ENCODE data around the gene PPT1.

PPT1 gene

GRCh38 chr1:40039757-40040510 lies 57.1 kb downstream of the PPT1 start (continued):
- TF ChIP-seq, protein P1, sequence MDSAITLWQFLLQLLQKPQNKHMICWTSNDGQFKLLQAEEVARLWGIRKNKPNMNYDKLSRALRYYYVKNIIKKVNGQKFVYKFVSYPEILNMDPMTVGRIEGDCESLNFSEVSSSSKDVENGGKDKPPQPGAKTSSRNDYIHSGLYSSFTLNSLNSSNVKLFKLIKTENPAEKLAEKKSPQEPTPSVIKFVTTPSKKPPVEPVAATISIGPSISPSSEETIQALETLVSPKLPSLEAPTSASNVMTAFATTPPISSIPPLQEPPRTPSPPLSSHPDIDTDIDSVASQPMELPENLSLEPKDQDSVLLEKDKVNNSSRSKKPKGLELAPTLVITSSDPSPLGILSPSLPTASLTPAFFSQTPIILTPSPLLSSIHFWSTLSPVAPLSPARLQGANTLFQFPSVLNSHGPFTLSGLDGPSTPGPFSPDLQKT (IDR thresholded peaks at IDR 0.05; ENCODE audit: borderline replicate concordance, low read depth, low read length), result no peak; the same call in 1 of the 2 replicates
- TF ChIP-seq ZXDB (tag by site-specific recombination; IDR thresholded peaks at IDR 0.05), result peak; percentile 60
- TF ChIP-seq, protein P2, sequence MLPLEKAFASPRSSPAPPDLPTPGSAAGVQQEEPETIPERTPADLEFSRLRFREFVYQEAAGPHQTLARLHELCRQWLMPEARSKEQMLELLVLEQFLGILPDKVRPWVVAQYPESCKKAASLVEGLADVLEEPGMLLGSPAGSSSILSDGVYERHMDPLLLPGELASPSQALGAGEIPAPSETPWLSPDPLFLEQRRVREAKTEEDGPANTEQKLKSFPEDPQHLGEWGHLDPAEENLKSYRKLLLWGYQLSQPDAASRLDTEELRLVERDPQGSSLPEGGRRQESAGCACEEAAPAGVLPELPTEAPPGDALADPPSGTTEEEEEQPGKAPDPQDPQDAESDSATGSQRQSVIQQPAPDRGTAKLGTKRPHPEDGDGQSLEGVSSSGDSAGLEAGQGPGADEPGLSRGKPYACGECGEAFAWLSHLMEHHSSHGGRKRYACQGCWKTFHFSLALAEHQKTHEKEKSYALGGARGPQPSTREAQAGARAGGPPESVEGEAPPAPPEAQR (tag by site-specific recombination; IDR thresholded peaks at IDR 0.05), result no peak
- TF ChIP-seq ZNF843 (tag by site-specific recombination; IDR thresholded peaks at IDR 0.05), result 0 out of 2 replicates have a peak, but pooled peaks have one; percentile 16
- TF ChIP-seq ZNF26 (tag by site-specific recombination; IDR thresholded peaks at IDR 0.05), result no peak
- TF ChIP-seq, protein P3, sequence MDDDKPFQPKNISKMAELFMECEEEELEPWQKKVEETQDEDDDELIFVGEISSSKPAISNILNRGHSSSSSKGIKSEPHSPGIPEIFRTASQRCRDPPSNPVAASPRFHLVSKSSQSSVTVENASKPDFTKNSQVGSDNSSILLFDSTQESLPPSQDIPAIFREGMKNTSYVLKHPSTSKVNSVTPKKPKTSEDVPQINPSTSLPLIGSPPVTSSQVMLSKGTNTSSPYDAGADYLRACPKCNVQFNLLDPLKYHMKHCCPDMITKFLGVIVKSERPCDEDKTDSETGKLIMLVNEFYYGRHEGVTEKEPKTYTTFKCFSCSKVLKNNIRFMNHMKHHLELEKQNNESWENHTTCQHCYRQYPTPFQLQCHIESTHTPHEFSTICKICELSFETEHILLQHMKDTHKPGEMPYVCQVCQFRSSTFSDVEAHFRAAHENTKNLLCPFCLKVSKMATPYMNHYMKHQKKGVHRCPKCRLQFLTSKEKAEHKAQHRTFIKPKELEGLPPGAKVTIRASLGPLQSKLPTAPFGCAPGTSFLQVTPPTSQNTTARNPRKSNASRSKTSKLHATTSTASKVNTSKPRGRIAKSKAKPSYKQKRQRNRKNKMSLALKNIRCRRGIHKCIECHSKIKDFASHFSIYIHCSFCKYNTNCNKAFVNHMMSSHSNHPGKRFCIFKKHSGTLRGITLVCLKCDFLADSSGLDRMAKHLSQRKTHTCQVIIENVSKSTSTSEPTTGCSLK (tag by site-specific recombination; IDR thresholded peaks at IDR 0.05), result no peak
- TF ChIP-seq ZNF529 (tag by site-specific recombination; IDR thresholded peaks at IDR 0.05; ENCODE audit: insufficient replicate concordance), result no peak
- TF ChIP-seq ZNF433 (tag by site-specific recombination; IDR thresholded peaks at IDR 0.05; ENCODE audit: low read depth), result no peak
- 0 out of 2 replicates have a peak, but pooled peaks have one; percentile 62 for TF ChIP-seq ZFP37 (tag by site-specific recombination; IDR thresholded peaks at IDR 0.05)
- 0 out of 2 replicates have a peak, but pooled peaks have one; percentile 15 for TF ChIP-seq ZNF239 (tag by site-specific recombination; IDR thresholded peaks at IDR 0.05)
- no peak for TF ChIP-seq ZNF776 (tag by site-specific recombination; IDR thresholded peaks at IDR 0.05; ENCODE audit: borderline replicate concordance)
- no peak for TF ChIP-seq SETDB1 (IDR thresholded peaks at IDR 0.05; ENCODE audit: insufficient read length, low read length)
- TF ChIP-seq ZNF324 (tag by site-specific recombination; IDR thresholded peaks at IDR 0.05), result peak; percentile 35; the same call in 1 of the 2 replicates
- TF ChIP-seq ZNF629 (tag by site-specific recombination; IDR thresholded peaks at IDR 0.05), result no peak; the same call in none of the 2 replicates
- TF ChIP-seq ZNF10 (tag by site-specific recombination; IDR thresholded peaks at IDR 0.05), result 0 out of 2 replicates have a peak, but pooled peaks have one; percentile 7
- no peak for TF ChIP-seq ZNF658 (tag by site-specific recombination; IDR thresholded peaks at IDR 0.05)
- TF ChIP-seq HOXD13 (CRISPR knock-in tag; IDR thresholded peaks at IDR 0.05; ENCODE audit: borderline replicate concordance), result no peak
- TF ChIP-seq KLF1 (tag by site-specific recombination; IDR thresholded peaks at IDR 0.05), result peak; percentile 92
- peak; percentile 59; the same call in 1 of the 2 replicates for TF ChIP-seq IKZF3 (tag by site-specific recombination; IDR thresholded peaks at IDR 0.05)
- 0 out of 2 replicates have a peak, but pooled peaks have one; percentile 40 for TF ChIP-seq ZNF639 (tag by site-specific recombination; IDR thresholded peaks at IDR 0.05)
- 0 out of 2 replicates have a peak, but pooled peaks have one; percentile 45 for TF ChIP-seq ZNF645 (tag by site-specific recombination; IDR thresholded peaks at IDR 0.05)
- TF ChIP-seq RBAK (tag by site-specific recombination; IDR thresholded peaks at IDR 0.05), result no peak
- no peak for TF ChIP-seq ZNF830 (tag by site-specific recombination; IDR thresholded peaks at IDR 0.05; ENCODE audit: low read depth)
- no peak for TF ChIP-seq ZNF707 (tag by site-specific recombination; IDR thresholded peaks at IDR 0.05)
- TF ChIP-seq, protein P4, sequence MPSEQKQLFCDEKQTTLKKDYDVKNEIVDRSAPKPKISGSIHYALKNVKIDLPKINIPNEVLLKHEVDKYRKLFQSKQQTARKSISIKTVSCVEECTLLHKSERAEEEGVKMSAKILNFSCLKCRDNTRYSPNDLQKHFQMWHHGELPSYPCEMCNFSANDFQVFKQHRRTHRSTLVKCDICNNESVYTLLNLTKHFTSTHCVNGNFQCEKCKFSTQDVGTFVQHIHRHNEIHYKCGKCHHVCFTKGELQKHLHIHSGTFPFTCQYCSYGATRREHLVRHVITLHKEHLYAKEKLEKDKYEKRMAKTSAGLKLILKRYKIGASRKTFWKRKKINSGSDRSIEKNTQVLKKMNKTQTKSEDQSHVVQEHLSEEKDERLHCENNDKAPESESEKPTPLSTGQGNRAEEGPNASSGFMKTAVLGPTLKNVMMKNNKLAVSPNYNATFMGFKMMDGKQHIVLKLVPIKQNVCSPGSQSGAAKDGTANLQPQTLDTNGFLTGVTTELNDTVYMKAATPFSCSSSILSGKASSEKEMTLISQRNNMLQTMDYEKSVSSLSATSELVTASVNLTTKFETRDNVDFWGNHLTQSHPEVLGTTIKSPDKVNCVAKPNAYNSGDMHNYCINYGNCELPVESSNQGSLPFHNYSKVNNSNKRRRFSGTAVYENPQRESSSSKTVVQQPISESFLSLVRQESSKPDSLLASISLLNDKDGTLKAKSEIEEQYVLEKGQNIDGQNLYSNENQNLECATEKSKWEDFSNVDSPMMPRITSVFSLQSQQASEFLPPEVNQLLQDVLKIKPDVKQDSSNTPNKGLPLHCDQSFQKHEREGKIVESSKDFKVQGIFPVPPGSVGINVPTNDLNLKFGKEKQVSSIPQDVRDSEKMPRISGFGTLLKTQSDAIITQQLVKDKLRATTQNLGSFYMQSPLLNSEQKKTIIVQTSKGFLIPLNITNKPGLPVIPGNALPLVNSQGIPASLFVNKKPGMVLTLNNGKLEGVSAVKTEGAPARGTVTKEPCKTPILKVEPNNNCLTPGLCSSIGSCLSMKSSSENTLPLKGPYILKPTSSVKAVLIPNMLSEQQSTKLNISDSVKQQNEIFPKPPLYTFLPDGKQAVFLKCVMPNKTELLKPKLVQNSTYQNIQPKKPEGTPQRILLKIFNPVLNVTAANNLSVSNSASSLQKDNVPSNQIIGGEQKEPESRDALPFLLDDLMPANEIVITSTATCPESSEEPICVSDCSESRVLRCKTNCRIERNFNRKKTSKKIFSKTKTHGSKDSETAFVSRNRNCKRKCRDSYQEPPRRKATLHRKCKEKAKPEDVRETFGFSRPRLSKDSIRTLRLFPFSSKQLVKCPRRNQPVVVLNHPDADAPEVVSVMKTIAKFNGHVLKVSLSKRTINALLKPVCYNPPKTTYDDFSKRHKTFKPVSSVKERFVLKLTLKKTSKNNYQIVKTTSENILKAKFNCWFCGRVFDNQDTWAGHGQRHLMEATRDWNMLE (tag by site-specific recombination; conservative IDR thresholded peaks at IDR 0.05; ENCODE audit: low read depth), result no peak; the same call in 1 of the 2 replicates
